Karpas-422 (cell line): ENCODE measurements around the gene ACOT4. TPM values are rescaled to one million over a fixed set of nuclear protein-coding genes. Genes with fewer than 3 reads are reported as not detected.
"Not testable (repeated sequence)": the region's sequence is repeated elsewhere in the genome, so short reads cannot be mapped to it uniquely, and the experiment has no call there.

Experiments used
- DNase-seq: peaks from one replicate; pipeline ENCODE4 v3.0.0-alpha.2; 2015
- H2AFZ ChIP-seq: fragments of 200-600 bp; sonication (generic); 2 replicates; pipeline ENCODE4 v1.6.1; 2014; ENCODE audit warnings: antibody characterized with exemption, low read length, mixed read lengths
- H3K27ac ChIP-seq: fragments of 200-600 bp; sonication (generic); 2 replicates; pipeline ENCODE4 v1.5.1; 2014; ENCODE audit warnings: mild to moderate bottlenecking, low read length, moderate library complexity
- H3K27me3 ChIP-seq: fragments of 200-600 bp; sonication (generic); 2 replicates; pipeline ENCODE4 v1.6.1; 2014; ENCODE audit warnings: low read length, mixed read lengths
- H3K36me3 ChIP-seq: fragments of 200-600 bp; sonication (generic); 2 replicates; pipeline ENCODE4 v1.6.1; 2014; ENCODE audit warnings: low read length, mixed read lengths; ENCODE audit not compliant: insufficient read depth
- H3K4me1 ChIP-seq: fragments of 200-600 bp; sonication (generic); 2 replicates; pipeline ENCODE4 v1.6.1; 2014; ENCODE audit warnings: mild to moderate bottlenecking, low read length, mixed read lengths
- H3K4me2 ChIP-seq: fragments of 200-600 bp; sonication (generic); 2 replicates; pipeline ENCODE4 v1.6.1; 2014; ENCODE audit warnings: low read length, low read depth, mild to moderate bottlenecking; ENCODE audit not compliant: poor library complexity, severe bottlenecking
- H3K4me3 ChIP-seq: fragments of 200-600 bp; sonication (generic); 2 replicates; pipeline ENCODE4 v1.5.1; 2014; ENCODE audit warnings: mild to moderate bottlenecking, antibody characterized with exemption, low read length, mixed read lengths
- H3K79me2 ChIP-seq: fragments of 200-600 bp; sonication (generic); 2 replicates; pipeline ENCODE4 v1.6.1; 2014; ENCODE audit warnings: mild to moderate bottlenecking, low read length, mixed read lengths
- H3K9ac ChIP-seq: fragments of 200-600 bp; sonication (generic); 2 replicates; pipeline ENCODE4 v1.6.0; 2014; ENCODE audit warnings: low read length
- H3K9me2 ChIP-seq: fragments of 200-600 bp; sonication (generic), shearing (Covaris generic); replicated peaks from 2 replicates; pipeline ENCODE4 v1.6.0; 2014; ENCODE audit warnings: mild to moderate bottlenecking, low read length, moderate library complexity; ENCODE audit not compliant: insufficient read depth
- H3K9me3 ChIP-seq: fragments of 300-700, 200-600 bp; sonication (generic); 2 replicates; pipeline ENCODE4 v1.6.1; 2014; ENCODE audit warnings: low read length, mixed read lengths
- H4K20me1 ChIP-seq: fragments of 200-600 bp; sonication (generic); 2 replicates; pipeline ENCODE4 v1.6.1; 2014; ENCODE audit warnings: mild to moderate bottlenecking, antibody characterized with exemption, low read length, low read depth; ENCODE audit not compliant: insufficient read depth
- total RNA-seq: library from RNA; depleted of rRNA; stranded (reverse); fragments of >200 nt; shearing (Covaris generic); gene quantifications from 2 replicates; pipeline ENCODE4 v1.2.3, GENCODE V29; 2014; ENCODE audit warnings: low replicate concordance

The ACOT4 gene
- total RNA-seq, 1 experiment from 2014 or later, result 5.4 TPM

GRCh38 chr14:73627151-73627558, 35.5 kb downstream of the ACOT4 start:
- Histone ChIP-seq H3K4me2 (no peak overlapping the region), H4K20me1 (no peaks in the 10 kb centered on the region), H3K9me3 (no peaks in the 10 kb centered on the region), H3K9ac (no peak overlapping the region), H3K27me3 (no peaks in the 10 kb centered on the region), H3K4me3 (no peak overlapping the region), H2AFZ (no peak overlapping the region), H3K4me1 (no peaks in the 10 kb centered on the region), H3K9me2 (no peaks in the 10 kb centered on the region), H3K79me2 (no peaks in the 10 kb centered on the region), H3K27ac (no peak overlapping the region), H3K36me3 (no peaks in the 10 kb centered on the region)
- DNase-seq, result no peak

GRCh38 chr14:73630009-73630780, 38.5 kb downstream of the ACOT4 start:
- H3K4me2 ChIP-seq, result no peak overlapping the region

GRCh38 chr14:73633116-73634010, 41.7 kb downstream of the ACOT4 start:
- H3K36me3 ChIP-seq, result no peaks in the 10 kb centered on the region
- no peak overlapping the region for H2AFZ ChIP-seq
- no peak overlapping the region for H3K4me2 ChIP-seq
- H3K9me2 ChIP-seq, result no peaks in the 10 kb centered on the region
- H4K20me1 ChIP-seq, result no peaks in the 10 kb centered on the region
- H3K4me3 ChIP-seq, result no peak overlapping the region
- no peak overlapping the region for H3K9ac ChIP-seq
- H3K27ac ChIP-seq, result no peak overlapping the region
- no peaks in the 10 kb centered on the region for H3K9me3 ChIP-seq
- H3K4me1 ChIP-seq, result no peaks in the 10 kb centered on the region
- DNase-seq, result peak; percentile 72
- no peaks in the 10 kb centered on the region for H3K79me2 ChIP-seq
- no peaks in the 10 kb centered on the region for H3K27me3 ChIP-seq

More at GRCh38 chr14:73630009-73630780, 38.5 kb downstream of the ACOT4 start:
- Histone ChIP-seq H3K4me1 (no peaks in the 10 kb centered on the region), H2AFZ (no peak overlapping the region), H3K36me3 (no peaks in the 10 kb centered on the region), H3K4me3 (no peak overlapping the region), H4K20me1 (no peaks in the 10 kb centered on the region), H3K9me2 (no peaks in the 10 kb centered on the region), H3K9me3 (no peaks in the 10 kb centered on the region), H3K27ac (no peak overlapping the region), H3K9ac (no peak overlapping the region), H3K27me3 (no peaks in the 10 kb centered on the region), H3K79me2 (no peaks in the 10 kb centered on the region)
- no peak for DNase-seq

GRCh38 chr14:73634011-73634833, 42.5 kb downstream of the ACOT4 start:
- no peak overlapping the region for H3K4me2 ChIP-seq
- no peaks in the 10 kb centered on the region for H3K79me2 ChIP-seq
- H3K27me3 ChIP-seq, result no peaks in the 10 kb centered on the region
- H4K20me1 ChIP-seq, result no peaks in the 10 kb centered on the region
- no peaks in the 10 kb centered on the region for H3K36me3 ChIP-seq
- no peak overlapping the region for H2AFZ ChIP-seq
- no peaks in the 10 kb centered on the region for H3K9me2 ChIP-seq
- no peak for DNase-seq
- no peak overlapping the region for H3K27ac ChIP-seq
- no peak overlapping the region for H3K4me3 ChIP-seq
- H3K9ac ChIP-seq, result no peak overlapping the region
- no peaks in the 10 kb centered on the region for H3K4me1 ChIP-seq
- H3K9me3 ChIP-seq, result no peaks in the 10 kb centered on the region

- H3K9ac ChIP-seq, H3K4me2 ChIP-seq, H3K9me2 ChIP-seq: not testable (repeated sequence)
These were observed 44.7 kb downstream of the ACOT4 start for GRCh38 chr14:73636355-73636754.

GRCh38 chr14:73637830-73638229, 46.2 kb downstream of the ACOT4 start:
- no peak overlapping the region for H2AFZ ChIP-seq
- no peak overlapping the region for H3K9ac ChIP-seq
- H3K27ac ChIP-seq, result no peak overlapping the region
- H3K4me2 ChIP-seq, result no peak overlapping the region
- no peak for DNase-seq
- H3K4me3 ChIP-seq, result no peak overlapping the region
- no peaks in the 10 kb centered on the region for H3K36me3 ChIP-seq
- H3K4me1 ChIP-seq, result no peaks in the 10 kb centered on the region
- H4K20me1 ChIP-seq, result no peaks in the 10 kb centered on the region
- no peaks in the 10 kb centered on the region for H3K9me2 ChIP-seq
- no peaks in the 10 kb centered on the region for H3K27me3 ChIP-seq
- no peaks in the 10 kb centered on the region for H3K9me3 ChIP-seq
- H3K79me2 ChIP-seq, result no peaks in the 10 kb centered on the region

More at GRCh38 chr14:73636355-73636754, 44.7 kb downstream of the ACOT4 start:
- H3K27ac ChIP-seq, H3K4me3 ChIP-seq, H3K9me3 ChIP-seq, H3K4me1 ChIP-seq, H3K27me3 ChIP-seq, H4K20me1 ChIP-seq, H2AFZ ChIP-seq, H3K36me3 ChIP-seq, H3K79me2 ChIP-seq, DNase-seq: not testable (repeated sequence)

- Histone ChIP-seq H3K79me2 (peaks cover 10% of the 10 kb centered on the region), H3K4me3 (no peak overlapping the region), H3K27me3 (no peaks in the 10 kb centered on the region), H3K9ac (no peak overlapping the region), H3K9me3 (no peaks in the 10 kb centered on the region), H3K27ac (no peak overlapping the region), H4K20me1 (no peaks in the 10 kb centered on the region), H2AFZ (no peak overlapping the region), H3K4me2 (no peak overlapping the region), H3K9me2 (no peaks in the 10 kb centered on the region), H3K36me3 (no peaks in the 10 kb centered on the region), H3K4me1 (peaks cover 13% of the 10 kb centered on the region)
- no peak for DNase-seq
These were observed 49.2 kb downstream of the ACOT4 start for GRCh38 chr14:73640796-73641365.
